Calu3 (cell line): ENCODE measurements around the gene PEX11A. TPM values are rescaled to one million over a fixed set of nuclear protein-coding genes. Genes with fewer than 3 reads are reported as not detected.

Source experiments
- Bru-seq: library from RNA; stranded (reverse); fragments of 400-500 nt; gene quantifications from one replicate; lab custom pipeline; 2021; lab: Mats Ljungman, UMichigan
- BruChase-seq, 2 experiments: library from RNA; stranded (reverse); fragments of 400-500 nt; gene quantifications; one replicate each; lab custom pipeline; 2021; lab: Mats Ljungman, UMichigan
- BruUV-seq: library from RNA; stranded (reverse); fragments of 400-500 nt; replicated peaks from 2 replicates; lab custom pipeline; 2021; lab: Mats Ljungman, UMichigan
- CTCF ChIA-PET: fragments of 300-600 bp; sonication (Branson Sonifier 250); formaldehyde crosslinking; loops from one replicate; lab custom pipeline; 2022; ENCODE audit warnings: antibody characterized with exemption; lab: Charles Lee
- DNase-seq: peaks from one replicate; pipeline ENCODE4 v3.0.0; 2022
- H3K27ac Mint-ChIP-seq: one replicate; pipeline ENCODE4 v1.8.0; 2022; ENCODE audit warnings: mixed read lengths; ENCODE audit not compliant: unreplicated experiment
- H3K27me3 Mint-ChIP-seq: one replicate; pipeline ENCODE4 v1.8.0; 2022; ENCODE audit warnings: mixed read lengths; ENCODE audit not compliant: unreplicated experiment
- H3K36me3 Mint-ChIP-seq: one replicate; pipeline ENCODE4 v1.8.0; 2022; ENCODE audit warnings: mild to moderate bottlenecking, moderate library complexity, mixed read lengths; ENCODE audit not compliant: insufficient read depth, unreplicated experiment
- H3K4me1 Mint-ChIP-seq: one replicate; pipeline ENCODE4 v1.8.0; 2022; ENCODE audit warnings: mild to moderate bottlenecking, low read depth, mixed read lengths; ENCODE audit not compliant: unreplicated experiment
- H3K4me3 Mint-ChIP-seq: one replicate; pipeline ENCODE4 v1.8.0; 2022; ENCODE audit warnings: mild to moderate bottlenecking, low read depth, moderate library complexity, mixed read lengths; ENCODE audit not compliant: unreplicated experiment
- H3K9me3 Mint-ChIP-seq: one replicate; pipeline ENCODE4 v1.8.0; 2022; ENCODE audit warnings: low read depth, mixed read lengths; ENCODE audit not compliant: unreplicated experiment
- CTCF ChIP-seq: fragments of 200-600 bp; IDR thresholded peaks from one replicate; pipeline ENCODE4 v1.8.0; 2022; ENCODE audit warnings: antibody characterized with exemption; ENCODE audit not compliant: unreplicated experiment
- intact Hi-C: fragments of 100-400 bp; cut with micrococcal nuclease; formaldehyde crosslinking; loops from one replicate; pipeline ENCODE4 v1.10.0; 2022; ENCODE audit not compliant: unreplicated experiment
- long read RNA-seq: library from polyadenylated mRNA; stranded (forward); transcript quantifications from one replicate; pipeline ENCODE4 v2.0.0, GENCODE V29; 2022
- total RNA-seq: library from RNA; stranded (reverse); gene quantifications from 2 replicates; pipeline ENCODE4 v1.2.3, GENCODE V29; 2022

PEX11A gene
- total RNA-seq (6.7 and 8.0 TPM in 2 replicates), Bru-seq, nascent RNA (percentile 54 among the genes with signal in this experiment), BruChase-seq, experiment 1, labeled RNA remaining after a 6-hour chase (percentile 58 among the genes with signal in this experiment), BruChase-seq, experiment 2, labeled RNA remaining after a 2-hour chase (percentile 64 among the genes with signal in this experiment)
- long read RNA-seq, transcript PEX11A-201 (3 exons, 2,740 nt), result major isoform, 6 of 7 reads
- long read RNA-seq, partial matches to known transcripts, result 0 of 7 reads
- long read RNA-seq, other reads (novel, unspliced or antisense), result 0 of 7 reads

- H3K4me1 Mint-ChIP-seq, result no peaks in the 10 kb centered on the region
- H3K27me3 Mint-ChIP-seq, result peaks cover 13% of the 10 kb centered on the region
- no peaks in the 10 kb centered on the region for H3K9me3 Mint-ChIP-seq
- intact Hi-C loops, result loop anchor here (10.0 kb wide), 1 partner anchor 1796 kb away; no protein-coding TSS in a partner anchor
- H3K36me3 Mint-ChIP-seq, result peaks cover 18% of the 10 kb centered on the region
- CTCF ChIA-PET, result no interaction called here
- H3K27ac Mint-ChIP-seq, result peak within 1 kb of the TSS; percentile 88
- TSS peak; percentile 69 for BruUV-seq
- peak within 1 kb of the TSS; percentile 96 for H3K4me3 Mint-ChIP-seq
- TF ChIP-seq CTCF, result no peak
- DNase-seq, result peak; percentile 92
Measured at GRCh38 chr15:89690276-89691218, at the start of gene PEX11A, which contains the start of gene WDR93. TSS of gene PEX11A (minus strand) at chr15:89690754. CDS start at chr15:89690632, 122 bp downstream. TSS of gene WDR93 (plus strand) at chr15:89690811. CDS start at chr15:89701747, 10,936 bp downstream.

GRCh38 chr15:89740137-89740536, 49.6 kb upstream of the PEX11A start:
- Mint-ChIP-seq H3K4me3 (no peak overlapping the region), H3K36me3 (no peaks in the 10 kb centered on the region), H3K27me3 (peaks cover 40% of the 10 kb centered on the region), H3K4me1 (no peaks in the 10 kb centered on the region), H3K9me3 (no peaks in the 10 kb centered on the region), H3K27ac (no peak overlapping the region)
- peak; percentile 85 for DNase-seq
- peak; percentile 96 for TF ChIP-seq CTCF
- intact Hi-C loops, result loop anchor here (1.0 to 10.0 kb wide), 4 partner anchors 10 to 148 kb away; no protein-coding TSS in a partner anchor
- CTCF ChIA-PET, result interaction anchor here (0.6 to 1.7 kb wide), 21 partner anchors 9 to 355 kb away, joined by 3 to 57 read pairs (median 3); partner anchors contain the start of gene MESP1
- BruUV-seq, result no TSS peak

- no peak for DNase-seq
- BruUV-seq, result no TSS peak
Measured at GRCh38 chr15:89735773-89736172, 45.2 kb upstream of the PEX11A start.

More at GRCh38 chr15:89735773-89736172, 45.2 kb upstream of the PEX11A start:
- intact Hi-C loops, result no loop called here
- CTCF ChIA-PET, result interaction anchor here (2.0 kb wide), 1 partner anchor 139 kb away, joined by 4 read pairs; no protein-coding TSS in a partner anchor
- no peaks in the 10 kb centered on the region for H3K36me3 Mint-ChIP-seq
- TF ChIP-seq CTCF, result no peak
- H3K4me3 Mint-ChIP-seq, result no peak overlapping the region
- H3K27me3 Mint-ChIP-seq, result peaks cover 78% of the 10 kb centered on the region
- no peak overlapping the region for H3K27ac Mint-ChIP-seq
- H3K9me3 Mint-ChIP-seq, result no peaks in the 10 kb centered on the region
- no peaks in the 10 kb centered on the region for H3K4me1 Mint-ChIP-seq
